Brain microvascular endothelial cell (primary cell): ENCODE data around the gene MACROD2.
"Not testable (repeated sequence)": the region's sequence is repeated elsewhere in the genome, so short reads cannot be mapped to it uniquely, and the experiment has no call there.

Experiments used
- DNase-seq: peaks from one replicate; pipeline ENCODE4 v3.0.0-alpha.2; 2020
- H3K27ac ChIP-seq: fragments of 250-450 bp; sonication (Bioruptor Pico); 2 replicates; pipeline ENCODE4 v1.5.1; 2020; ENCODE audit warnings: mild to moderate bottlenecking, moderate library complexity
- H3K27me3 ChIP-seq: fragments of 250-450 bp; sonication (Bioruptor Pico); replicated peaks from 2 replicates; pipeline ENCODE4 v1.5.1; 2020; ENCODE audit warnings: mild to moderate bottlenecking
- H3K36me3 ChIP-seq: fragments of 250-450 bp; sonication (Bioruptor Pico); replicated peaks from 2 replicates; pipeline ENCODE4 v1.5.1; 2020; ENCODE audit warnings: mild to moderate bottlenecking
- H3K4me3 ChIP-seq: 2 replicates; pipeline ENCODE4 v1.5.1; 2011; ENCODE audit warnings: low read depth, mild to moderate bottlenecking, control low read depth, low read length, moderate library complexity
- CTCF ChIP-seq: IDR thresholded peaks from 2 replicates; pipeline ENCODE4 v1.5.1; 2011; ENCODE audit warnings: low read depth, mild to moderate bottlenecking, moderate library complexity, low read length, control low read depth, inconsistent platforms; ENCODE audit errors: missing control alignments
- in situ Hi-C: cut with HindIII; loops from 2 replicates; pipeline ENCODE4 v1.10.0; 2017; ENCODE audit warnings: low sequenced_read_pairs, low pct_ligation_motif_present

MACROD2 gene

DNA sequence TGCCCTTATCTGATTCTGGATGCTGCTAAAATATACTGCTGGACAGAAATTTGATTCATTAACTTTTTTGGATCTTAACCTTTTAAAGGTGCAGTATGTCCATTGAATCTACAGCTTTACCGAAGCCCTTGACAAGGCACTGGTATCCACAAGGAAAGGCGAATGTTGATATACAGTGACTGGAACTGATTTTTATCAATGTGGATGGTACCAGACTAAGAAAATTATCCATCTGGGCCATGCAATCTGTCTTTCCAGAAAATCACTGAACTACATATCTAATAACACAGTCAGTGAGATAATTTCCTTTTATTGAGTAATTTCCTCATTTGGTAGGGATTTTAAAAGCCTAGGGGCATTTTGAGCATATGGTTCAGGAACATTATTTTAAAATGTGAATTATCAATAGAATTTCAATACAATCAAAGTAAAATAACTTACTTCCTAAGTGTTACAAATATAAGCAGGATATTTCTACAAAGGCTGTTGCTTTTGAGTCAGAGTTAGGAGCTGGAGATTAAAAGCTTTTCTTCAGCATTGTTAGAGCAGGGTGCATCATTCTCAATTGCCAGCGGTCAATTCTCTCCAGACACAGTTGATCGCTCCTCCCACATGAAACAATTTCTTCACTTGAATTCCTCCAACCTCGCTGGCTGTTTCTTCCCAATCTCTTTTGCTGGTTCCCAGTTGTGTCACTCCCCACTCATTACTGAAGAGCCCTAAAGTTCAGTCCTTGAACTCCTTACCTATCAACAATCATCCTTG is 927.4 kb downstream of the MACROD2 start:
- Histone ChIP-seq H3K27ac (no peak overlapping the region), H3K27me3 (no peaks in the 10 kb centered on the region), H3K4me3 (no peak overlapping the region), H3K36me3 (no peaks in the 10 kb centered on the region)
- TF ChIP-seq CTCF: no peak
- no peak for DNase-seq
- in situ Hi-C loops: no loop called here

GRCh38 chr20:14924433-14924832 is 929.1 kb downstream of the MACROD2 start:
- Histone ChIP-seq H3K27me3 (no peaks in the 10 kb centered on the region), H3K27ac (no peak overlapping the region), H3K4me3 (no peak overlapping the region), H3K36me3 (no peaks in the 10 kb centered on the region)
- in situ Hi-C loops: no loop called here
- TF ChIP-seq CTCF: no peak
- no peak for DNase-seq

DNA sequence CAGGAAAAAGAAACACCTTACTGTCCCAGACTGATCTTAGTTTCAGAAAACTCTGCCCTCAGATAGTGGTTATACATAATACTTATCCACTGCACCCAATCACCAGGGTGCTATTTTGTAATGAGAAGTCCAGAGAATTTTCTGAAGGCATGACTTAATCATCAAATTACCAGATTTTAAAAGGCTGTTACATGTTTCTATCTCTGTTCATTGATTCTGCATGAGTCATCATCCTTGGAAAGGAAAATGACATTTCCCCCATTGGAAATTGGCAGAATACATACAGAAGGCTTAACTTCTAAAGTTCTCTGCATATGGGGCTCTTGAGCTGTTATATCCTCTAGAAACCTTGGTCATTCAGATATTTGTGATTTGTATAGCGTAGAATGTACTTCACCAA is 930.0 kb downstream of the MACROD2 start:
- Histone ChIP-seq H3K36me3 (no peaks in the 10 kb centered on the region), H3K27ac (no peak overlapping the region), H3K27me3 (no peaks in the 10 kb centered on the region), H3K4me3 (no peak overlapping the region)
- DNase-seq: peak; percentile 6
- in situ Hi-C loops: no loop called here
- TF ChIP-seq CTCF: no peak

DNA sequence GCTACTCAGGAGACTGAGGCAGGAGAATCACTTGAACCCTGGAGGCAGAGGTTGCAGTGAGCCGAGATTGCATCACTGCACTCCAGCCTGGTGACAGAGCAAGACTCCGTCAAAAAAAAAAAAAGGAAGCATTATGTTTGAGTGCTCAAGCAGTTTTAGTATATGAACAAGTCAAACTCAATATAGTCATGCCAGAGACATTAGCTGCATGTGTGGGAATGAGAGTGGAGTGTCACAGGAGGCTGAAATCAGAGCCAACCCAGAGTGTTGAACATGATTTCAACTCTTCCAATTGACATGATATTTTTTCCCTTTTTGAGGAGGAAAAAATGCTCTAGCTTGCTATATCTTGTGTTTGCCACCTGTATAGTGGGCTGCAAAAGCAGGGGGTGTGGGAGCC is 931.1 kb downstream of the MACROD2 start:
- DNase-seq, H3K27me3 ChIP-seq, in situ Hi-C loops, H3K27ac ChIP-seq, H3K4me3 ChIP-seq, H3K36me3 ChIP-seq: not testable (repeated sequence)

- TF ChIP-seq CTCF: no peak
- no peak overlapping the region for H3K4me3 ChIP-seq
- no peaks in the 10 kb centered on the region for H3K27me3 ChIP-seq
- in situ Hi-C loops: no loop called here
- no peaks in the 10 kb centered on the region for H3K36me3 ChIP-seq
- no peak for DNase-seq
- H3K27ac ChIP-seq: no peak overlapping the region
These were observed 932.8 kb downstream of the MACROD2 start for GRCh38 chr20:14928083-14928482.

- no peaks in the 10 kb centered on the region for H3K27me3 ChIP-seq
- no peak for TF ChIP-seq CTCF
- in situ Hi-C loops: no loop called here
- DNase-seq: no peak
- H3K27ac ChIP-seq: no peak overlapping the region
- no peaks in the 10 kb centered on the region for H3K36me3 ChIP-seq
- H3K4me3 ChIP-seq: no peak overlapping the region
These were observed 934.1 kb downstream of the MACROD2 start for GRCh38 chr20:14929388-14929787.
